Rectal smooth muscle tissue (tissue), 1 donor: ENCODE results near the gene LSR.

Experiments
- H3K27ac ChIP-seq: one replicate; pipeline ENCODE4 v1.7.0; 2013; ENCODE audit warnings: low read depth, low read length, inconsistent platforms
- H3K27me3 ChIP-seq: one replicate; pipeline ENCODE4 v1.7.0; 2013; ENCODE audit warnings: low read length; ENCODE audit not compliant: control insufficient read depth, insufficient read depth
- H3K36me3 ChIP-seq: one replicate; pipeline ENCODE4 v1.7.0; 2013; ENCODE audit warnings: low read length; ENCODE audit not compliant: control insufficient read depth, insufficient read depth
- H3K4me1 ChIP-seq: one replicate; pipeline ENCODE4 v1.7.0; 2013; ENCODE audit warnings: low read length; ENCODE audit not compliant: control insufficient read depth, insufficient read depth
- H3K4me3 ChIP-seq: one replicate; pipeline ENCODE4 v1.7.0; 2013; ENCODE audit warnings: low read length
- H3K9ac ChIP-seq: one replicate; pipeline ENCODE4 v1.7.0; 2013; ENCODE audit warnings: low read length

The LSR gene

DNA sequence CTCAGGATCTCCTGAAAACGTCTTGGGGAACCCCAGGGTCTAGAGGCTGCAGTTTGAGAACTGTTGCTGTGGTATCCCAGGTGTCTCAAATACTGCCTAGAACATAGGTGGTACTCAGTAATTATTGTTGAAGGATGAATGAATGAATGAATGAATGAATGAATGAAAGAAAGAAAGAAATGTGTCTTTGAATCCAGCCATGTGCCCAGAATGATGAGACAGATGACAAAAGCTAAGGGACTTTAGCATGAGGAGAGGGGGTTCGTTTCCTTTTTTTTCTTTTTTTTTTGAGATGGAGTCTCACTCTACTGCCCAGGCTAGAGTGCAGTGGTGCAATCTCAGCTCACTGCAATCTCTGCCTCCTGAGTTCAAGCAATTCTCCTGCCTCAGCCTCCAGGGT is 7.8 kb downstream of the LSR start:
- Histone ChIP-seq H3K27me3 (no peaks in the 10 kb centered on the region), H3K9ac (no peak overlapping the region), H3K4me1 (no peaks in the 10 kb centered on the region), H3K27ac (no peak overlapping the region), H3K4me3 (no peak overlapping the region), H3K36me3 (no peaks in the 10 kb centered on the region)

DNA sequence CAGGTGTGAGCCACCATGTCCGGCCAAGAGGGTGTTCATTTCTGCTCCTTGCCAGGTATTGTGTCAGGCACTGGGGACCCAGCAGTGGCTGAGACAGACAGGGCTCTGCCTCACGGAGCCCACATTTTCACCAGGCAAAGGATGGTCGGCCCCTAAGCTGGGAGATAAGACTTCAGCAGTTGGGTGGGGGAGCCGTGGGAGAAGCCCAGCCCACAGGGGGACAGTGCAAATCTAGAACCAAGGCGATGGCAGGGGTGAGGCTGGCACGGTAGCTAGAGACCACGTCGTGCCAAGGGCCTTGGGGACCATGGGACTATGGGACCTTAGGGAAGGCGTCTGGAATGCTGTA is 8.3 kb downstream of the LSR start:
- no peaks in the 10 kb centered on the region for H3K36me3 ChIP-seq
- no peak overlapping the region for H3K4me3 ChIP-seq
- H3K4me1 ChIP-seq = no peaks in the 10 kb centered on the region

DNA sequence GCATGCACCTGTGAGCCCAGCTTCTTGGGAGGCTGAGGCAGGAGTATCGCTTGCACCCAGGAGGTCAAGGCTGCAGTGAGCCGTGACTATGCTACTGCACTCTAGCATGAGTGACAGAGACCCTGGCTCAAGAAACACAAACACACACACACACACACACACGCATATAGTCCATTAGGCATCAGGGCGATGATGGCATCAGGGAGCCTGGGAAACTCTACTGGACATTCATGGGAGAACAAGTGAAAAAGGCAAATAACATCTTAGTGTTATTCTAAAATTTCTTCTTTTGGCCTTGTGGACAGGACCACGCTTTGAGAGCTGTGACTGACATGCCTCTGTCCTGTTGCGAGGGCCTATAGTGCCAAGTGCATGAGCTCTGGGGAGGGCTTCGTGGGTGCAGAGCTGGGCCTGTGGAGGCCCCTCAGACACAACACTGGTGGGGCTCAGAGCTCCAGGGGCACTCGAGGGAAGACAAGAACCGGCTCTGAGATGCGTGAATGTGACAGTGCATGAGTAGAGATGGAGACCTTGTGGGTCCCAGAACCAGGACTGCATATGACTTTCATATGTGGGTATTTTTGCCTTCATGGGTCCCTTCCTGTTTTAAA is 12.0 kb downstream of the LSR start:
- Histone ChIP-seq H3K36me3 (no peaks in the 10 kb centered on the region), H3K4me3 (no peak overlapping the region), H3K9ac (no peak overlapping the region), H3K27ac (no peak overlapping the region), H3K27me3 (no peaks in the 10 kb centered on the region), H3K4me1 (no peaks in the 10 kb centered on the region)

More for the DNA sequence above, 8.3 kb downstream of the LSR start:
- Histone ChIP-seq H3K9ac (no peak overlapping the region), H3K27ac (no peak overlapping the region), H3K27me3 (no peaks in the 10 kb centered on the region)

DNA sequence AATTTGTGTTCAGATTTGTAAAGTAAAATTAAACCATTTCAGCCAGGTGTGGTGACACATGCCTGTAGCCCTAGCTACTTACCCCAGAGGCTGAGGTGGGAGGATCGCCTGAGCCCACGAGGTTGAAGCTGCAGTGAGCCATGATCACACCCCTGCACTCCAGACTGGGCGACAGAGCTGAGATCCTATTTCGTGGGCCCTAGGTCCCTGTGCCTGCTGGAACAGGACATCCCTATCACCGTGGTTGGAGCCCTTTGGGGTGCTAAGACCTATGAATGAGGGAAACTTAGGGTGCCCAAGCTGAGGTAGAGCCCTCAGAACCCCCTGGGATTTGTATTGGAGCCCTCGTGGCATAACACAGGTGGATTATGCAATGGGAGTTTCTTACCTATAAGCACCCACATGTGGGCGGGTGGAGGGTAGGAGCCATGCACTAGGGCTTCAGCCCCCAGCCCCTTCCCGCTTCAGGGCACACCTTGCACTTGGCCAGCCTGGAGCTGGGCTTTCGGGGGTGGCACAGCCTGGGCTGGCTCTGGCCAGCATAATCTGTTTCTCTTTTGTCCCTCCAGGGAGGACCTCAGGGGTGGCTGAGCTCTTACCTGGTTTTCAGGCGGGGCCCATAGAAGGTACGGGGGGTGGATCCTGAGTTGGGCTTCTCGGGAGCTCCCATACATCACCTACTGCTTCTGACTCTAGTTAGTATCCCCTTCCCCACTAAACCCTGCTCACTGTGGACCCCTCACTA is 12.7 kb downstream of the LSR start:
- H3K27ac ChIP-seq = no peak overlapping the region
- H3K4me1 ChIP-seq = no peaks in the 10 kb centered on the region
- no peak overlapping the region for H3K4me3 ChIP-seq
- no peaks in the 10 kb centered on the region for H3K27me3 ChIP-seq
- H3K9ac ChIP-seq = no peak overlapping the region
- no peaks in the 10 kb centered on the region for H3K36me3 ChIP-seq

DNA sequence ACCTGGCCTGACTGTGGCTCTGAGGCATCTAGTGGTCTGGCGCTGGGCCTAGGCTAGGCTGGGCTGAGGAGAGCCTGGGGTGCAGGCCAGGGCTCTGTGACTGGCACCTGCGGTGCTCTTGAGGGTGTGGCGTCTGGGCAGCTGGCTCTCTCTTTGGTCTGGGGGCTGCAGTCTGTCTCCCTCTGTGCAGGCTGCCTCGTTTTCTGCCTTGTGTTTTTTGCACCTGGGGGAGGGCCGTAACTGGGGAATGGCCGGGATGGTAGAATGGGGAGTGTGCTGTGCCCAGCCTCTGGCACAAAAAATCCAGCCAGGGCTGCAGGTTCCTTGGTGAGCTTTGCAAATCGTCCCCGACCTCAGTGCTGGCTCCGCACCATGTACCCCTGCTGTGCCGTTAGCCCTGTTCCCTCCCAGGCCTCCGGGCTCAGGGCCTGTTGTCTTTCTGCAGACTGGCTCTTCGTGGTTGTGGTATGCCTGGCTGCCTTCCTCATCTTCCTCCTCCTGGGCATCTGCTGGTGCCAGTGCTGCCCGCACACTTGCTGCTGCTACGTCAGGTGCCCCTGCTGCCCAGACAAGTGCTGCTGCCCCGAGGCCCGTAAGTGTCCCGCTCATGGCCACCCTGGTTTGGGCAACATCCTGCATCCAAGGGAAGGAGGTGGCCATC is 13.4 kb downstream of the LSR start:
- Histone ChIP-seq H3K27ac (no peak overlapping the region), H3K36me3 (no peaks in the 10 kb centered on the region), H3K27me3 (no peaks in the 10 kb centered on the region), H3K4me1 (peaks cover 5% of the 10 kb centered on the region), H3K9ac (no peak overlapping the region), H3K4me3 (no peak overlapping the region)

DNA sequence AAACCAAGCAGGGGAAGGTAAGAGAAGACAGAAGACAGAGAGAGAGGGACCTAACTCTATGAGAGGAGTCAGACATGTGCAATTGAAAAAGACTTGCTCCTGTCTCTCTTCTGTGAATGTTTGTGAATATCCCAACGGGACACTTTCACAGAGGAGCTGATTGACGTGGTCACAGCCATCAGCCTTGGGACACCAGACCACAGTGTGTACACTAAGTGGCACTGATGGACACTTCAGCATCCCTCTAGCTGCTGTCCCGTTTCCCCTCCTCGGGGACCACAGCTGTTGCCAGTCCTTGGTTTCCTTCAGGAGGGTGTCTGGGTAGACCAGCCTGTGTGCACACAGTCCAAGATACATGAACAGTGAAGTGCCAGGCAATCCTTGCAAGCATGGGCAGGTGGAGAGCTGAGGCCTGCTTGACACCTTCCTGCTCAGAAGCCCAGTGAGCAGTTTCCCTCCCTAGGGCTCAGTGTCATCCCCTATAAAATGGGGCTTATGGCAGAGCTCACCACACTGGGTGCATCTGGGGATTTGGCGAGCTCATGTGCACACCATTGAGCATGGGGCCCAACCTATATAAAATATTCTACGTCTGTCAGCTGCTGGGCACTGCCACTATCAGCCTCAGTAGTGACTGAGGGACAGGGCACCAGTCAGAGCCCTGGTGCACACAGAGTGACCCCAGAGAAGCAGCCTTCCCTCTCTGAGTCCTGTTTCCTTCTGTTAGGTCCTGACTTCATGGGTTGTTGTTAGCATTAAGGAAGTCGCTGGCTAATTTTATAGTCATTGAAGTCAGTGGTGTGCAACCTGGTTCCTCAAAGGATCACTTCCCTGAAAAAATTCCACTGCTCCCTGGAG is 15.7 kb downstream of the LSR start:
- H3K4me3 ChIP-seq = no peak overlapping the region
- H3K36me3 ChIP-seq = no peaks in the 10 kb centered on the region
- peaks cover 5% of the 10 kb centered on the region for H3K4me1 ChIP-seq
- no peaks in the 10 kb centered on the region for H3K27me3 ChIP-seq
- no peak overlapping the region for H3K9ac ChIP-seq
- H3K27ac ChIP-seq = no peak overlapping the region

DNA sequence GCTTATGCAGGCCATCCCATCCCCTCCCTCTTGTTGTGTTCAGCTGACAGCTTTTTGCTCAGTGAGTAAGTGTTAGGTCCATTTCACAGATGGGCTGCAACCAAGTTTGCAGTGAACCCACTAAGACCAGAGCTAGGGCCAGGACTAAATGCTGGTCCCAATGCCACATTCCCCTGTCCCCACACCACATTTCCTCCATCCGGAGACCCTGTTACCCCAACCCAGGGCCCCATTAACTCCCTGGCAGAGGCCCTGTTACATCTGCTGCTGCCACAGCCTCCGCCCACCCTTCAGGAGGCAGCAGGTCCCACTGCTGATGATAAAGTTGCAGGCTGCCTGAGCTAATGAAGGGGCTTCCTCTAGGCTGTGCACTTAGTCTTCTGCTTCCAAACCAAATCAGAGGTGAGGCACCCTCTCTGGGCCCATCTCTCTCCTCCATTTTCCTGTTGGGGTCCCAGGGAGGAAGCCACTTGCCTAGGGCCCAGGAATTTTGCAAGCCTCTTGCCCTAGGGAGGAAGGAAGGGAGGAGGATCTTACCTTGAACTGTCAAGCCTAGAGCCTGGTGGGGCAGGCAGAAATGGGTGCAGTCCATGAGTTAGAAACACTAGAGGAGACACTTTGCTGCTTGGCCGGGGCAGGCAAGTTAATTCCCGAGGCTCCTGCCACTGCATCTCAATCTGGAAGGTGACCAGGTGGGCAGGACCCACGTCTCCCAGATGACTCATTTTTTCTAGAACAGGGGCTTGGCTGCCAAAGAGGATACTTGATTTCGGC is 16.5 kb downstream of the LSR start:
- Histone ChIP-seq H3K27ac (no peak overlapping the region), H3K36me3 (no peaks in the 10 kb centered on the region), H3K27me3 (no peaks in the 10 kb centered on the region), H3K4me3 (no peak overlapping the region), H3K9ac (no peak overlapping the region), H3K4me1 (peaks cover 8% of the 10 kb centered on the region)

DNA sequence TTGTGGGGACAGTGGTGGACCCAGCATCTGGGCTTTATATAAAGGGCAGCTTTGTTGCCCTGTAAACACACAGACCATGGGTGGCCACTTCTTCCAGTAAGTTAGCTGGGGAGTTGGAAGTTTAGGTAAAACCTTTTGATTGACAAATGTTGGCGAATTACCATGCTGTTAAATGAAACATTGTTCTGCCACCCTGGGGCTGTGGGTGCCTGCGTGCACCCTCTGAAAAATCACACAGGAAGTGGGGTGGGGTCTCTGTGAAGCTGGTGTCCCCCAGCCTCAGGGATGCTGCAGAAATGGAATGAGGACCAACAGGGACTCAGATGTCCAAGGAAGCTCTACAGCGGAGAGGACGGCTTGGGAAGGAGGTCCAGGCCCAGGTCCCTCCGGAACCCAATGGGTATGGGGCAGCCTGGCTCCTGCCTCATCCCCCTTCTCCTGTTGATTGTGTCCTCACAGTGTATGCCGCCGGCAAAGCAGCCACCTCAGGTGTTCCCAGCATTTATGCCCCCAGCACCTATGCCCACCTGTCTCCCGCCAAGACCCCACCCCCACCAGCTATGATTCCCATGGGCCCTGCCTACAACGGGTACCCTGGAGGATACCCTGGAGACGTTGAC is 17.2 kb downstream of the LSR start:
- no peak overlapping the region for H3K9ac ChIP-seq
- no peak overlapping the region for H3K4me3 ChIP-seq
- no peaks in the 10 kb centered on the region for H3K27me3 ChIP-seq
- H3K4me1 ChIP-seq = peaks cover 8% of the 10 kb centered on the region
- no peak overlapping the region for H3K27ac ChIP-seq
- H3K36me3 ChIP-seq = peaks cover 2% of the 10 kb centered on the region

DNA sequence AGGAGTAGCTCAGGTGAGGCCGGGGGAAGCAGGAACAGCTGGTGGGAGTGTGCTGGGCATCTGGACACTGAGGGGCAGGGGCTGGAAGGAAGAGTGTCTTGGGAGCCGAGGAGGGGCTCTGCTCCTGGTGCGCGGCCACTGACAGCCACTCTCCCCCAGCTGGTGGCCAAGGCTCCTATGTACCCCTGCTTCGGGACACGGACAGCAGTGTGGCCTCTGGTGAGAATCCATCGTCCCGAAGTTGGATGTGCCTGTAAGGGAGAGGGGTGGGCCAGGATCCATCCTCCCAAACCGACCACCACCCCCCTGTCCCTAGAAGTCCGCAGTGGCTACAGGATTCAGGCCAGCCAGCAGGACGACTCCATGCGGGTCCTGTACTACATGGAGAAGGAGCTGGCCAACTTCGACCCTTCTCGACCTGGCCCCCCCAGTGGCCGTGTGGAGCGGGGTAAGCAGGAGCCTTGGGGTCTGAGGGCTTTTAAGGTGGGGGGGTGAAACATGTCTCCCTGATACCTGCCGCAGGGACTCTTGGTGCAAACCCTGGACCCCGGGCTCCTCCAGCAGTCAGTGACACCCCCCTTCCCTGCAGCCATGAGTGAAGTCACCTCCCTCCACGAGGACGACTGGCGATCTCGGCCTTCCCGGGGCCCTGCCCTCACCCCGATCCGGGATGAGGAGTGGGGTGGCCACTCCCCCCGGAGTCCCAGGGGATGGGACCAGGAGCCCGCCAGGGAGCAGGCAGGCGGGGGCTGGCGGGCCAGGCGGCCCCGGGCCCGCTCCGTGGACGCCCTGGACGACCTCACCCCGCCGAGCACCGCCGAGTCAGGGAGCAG is 17.9 kb downstream of the LSR start:
- Histone ChIP-seq H3K4me1 (peaks cover 8% of the 10 kb centered on the region), H3K27ac (peak overlapping the region; percentile 91), H3K36me3 (peaks cover 9% of the 10 kb centered on the region), H3K9ac (peak overlapping the region; percentile 22), H3K4me3 (peak overlapping the region; percentile 54), H3K27me3 (no peaks in the 10 kb centered on the region)

DNA sequence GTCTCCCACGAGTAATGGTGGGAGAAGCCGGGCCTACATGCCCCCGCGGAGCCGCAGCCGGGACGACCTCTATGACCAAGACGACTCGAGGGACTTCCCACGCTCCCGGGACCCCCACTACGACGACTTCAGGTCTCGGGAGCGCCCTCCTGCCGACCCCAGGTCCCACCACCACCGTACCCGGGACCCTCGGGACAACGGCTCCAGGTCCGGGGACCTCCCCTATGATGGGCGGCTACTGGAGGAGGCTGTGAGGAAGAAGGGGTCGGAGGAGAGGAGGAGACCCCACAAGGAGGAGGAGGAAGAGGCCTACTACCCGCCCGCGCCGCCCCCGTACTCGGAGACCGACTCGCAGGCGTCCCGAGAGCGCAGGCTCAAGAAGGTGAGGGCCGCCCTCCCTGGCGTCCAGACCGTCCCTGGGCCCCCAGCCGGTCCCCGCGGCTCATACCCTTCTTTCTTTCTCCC is 18.6 kb downstream of the LSR start:
- H3K36me3 ChIP-seq = peaks cover 11% of the 10 kb centered on the region
- no peaks in the 10 kb centered on the region for H3K27me3 ChIP-seq
- peak overlapping the region; percentile 54 for H3K4me3 ChIP-seq
- H3K4me1 ChIP-seq = peaks cover 8% of the 10 kb centered on the region
- H3K9ac ChIP-seq = peak overlapping the region; percentile 22
- H3K27ac ChIP-seq = peak overlapping the region; percentile 91
